ENCODE data around the gene LEO1. TPM values are rescaled to one million over a fixed set of nuclear protein-coding genes. Genes with fewer than 3 reads are reported as not detected.
A peak's percentile ranks its signal among the peaks of the same experiment; 100 is the strongest.
"Not testable (repeated sequence)": the region's sequence is repeated elsewhere in the genome, so short reads cannot be mapped to it uniquely, and the experiment has no call there.

LEO1 gene
- total RNA-seq, 1 experiment from 2014 or later, result 48.4 TPM

GRCh38 chr15:52003710-52004109 lies 32.1 kb upstream of the LEO1 start:
- DNase-seq (ENCODE audit: low spot score), result no peak

GRCh38 chr15:52003089-52003488 lies 31.5 kb upstream of the LEO1 start:
- not testable (repeated sequence) for DNase-seq (ENCODE audit: low spot score)

- DNase-seq (ENCODE audit: low spot score), result no peak
Observed at GRCh38 chr15:52002351-52002750, 30.8 kb upstream of the LEO1 start.

GRCh38 chr15:51992953-51993352 lies 21.4 kb upstream of the LEO1 start:
- DNase-seq (ENCODE audit: low spot score), result no peak

DNA sequence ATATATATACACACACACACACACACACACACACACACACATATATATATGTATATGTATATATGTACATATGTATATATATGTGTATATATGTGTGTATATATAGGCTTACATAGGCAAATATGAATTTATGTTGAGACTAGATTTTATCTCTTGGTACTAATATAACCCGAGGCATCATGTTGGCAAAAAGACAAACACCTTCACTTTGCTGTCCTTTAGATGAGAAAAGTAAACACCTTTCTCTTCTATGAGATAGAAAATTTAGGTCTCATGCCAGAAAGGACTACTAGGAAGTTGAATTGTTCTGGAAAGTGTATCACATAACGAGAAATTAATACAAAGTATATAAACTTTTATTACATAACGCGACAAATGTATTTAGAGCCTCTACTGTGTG lies 19.6 kb upstream of the LEO1 start:
- no peak for DNase-seq (ENCODE audit: low spot score)

DNA sequence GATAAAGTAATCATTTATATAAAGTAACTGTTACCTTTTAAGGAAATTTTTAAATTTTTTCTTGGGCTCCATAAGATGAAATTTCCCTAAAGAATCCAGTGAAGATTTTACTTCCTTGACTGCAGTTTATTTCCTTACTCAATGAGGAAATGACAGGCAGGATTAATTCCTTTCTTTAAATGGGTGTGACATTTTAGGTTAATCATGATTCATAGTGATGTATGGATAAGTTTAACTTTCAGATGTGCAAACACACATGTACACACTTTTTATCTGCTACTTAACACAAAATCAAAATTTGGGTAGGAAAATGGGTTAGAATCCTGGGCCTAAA lies 11.2 kb upstream of the LEO1 start:
- DNase-seq (ENCODE audit: low spot score), result no peak

- DNase-seq (ENCODE audit: low spot score), result peak; percentile 83
Observed at GRCh38 chr15:51982013-51982769, 10.6 kb upstream of the LEO1 start.

GRCh38 chr15:51973775-51974174 lies 2.2 kb upstream of the LEO1 start:
- no peak for DNase-seq (ENCODE audit: low spot score)

- DNase-seq (ENCODE audit: low spot score), result no peak
Observed at GRCh38 chr15:51973220-51973619, 1.6 kb upstream of the LEO1 start.

DNA sequence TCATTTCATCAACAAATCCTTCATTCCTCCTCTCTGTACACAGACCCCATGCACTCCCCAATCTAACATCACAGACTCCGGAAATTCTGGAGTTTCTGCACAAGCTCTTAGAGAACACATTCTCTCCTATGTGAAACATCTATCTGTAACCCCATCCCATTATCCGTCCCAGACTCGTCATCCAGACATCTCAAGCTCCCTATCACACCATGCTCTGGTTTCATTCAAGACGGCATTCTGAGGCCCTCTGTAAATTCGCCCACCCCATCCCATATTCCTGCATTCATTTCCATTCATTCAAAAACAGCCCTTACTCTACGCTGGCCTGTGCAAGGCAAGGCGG lies 575 bp downstream of the LEO1 start:
- DNase-seq (ENCODE audit: low spot score), result no peak

GRCh38 chr15:51970132-51970817 lies 1.3 kb downstream of the LEO1 start:
- DNase-seq (ENCODE audit: low spot score), result no peak

DNA sequence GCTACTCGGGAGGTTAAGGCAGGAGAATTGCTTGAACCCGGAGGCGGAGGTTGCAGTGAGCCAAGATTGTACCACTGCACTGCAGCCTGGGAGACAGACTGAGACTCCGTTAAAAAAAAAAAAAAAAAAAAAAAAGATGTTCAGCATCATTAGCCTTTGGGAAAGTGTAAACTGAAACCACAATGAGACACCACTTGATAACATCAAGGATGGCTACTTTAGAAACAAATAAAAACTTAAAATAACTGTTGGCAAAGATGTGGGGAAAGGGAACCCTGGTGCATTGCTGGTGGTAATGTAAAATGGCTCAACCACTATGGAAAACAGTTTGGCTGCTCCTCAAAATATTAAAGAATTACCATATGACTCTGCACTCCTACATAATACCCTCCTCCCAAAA lies 1.9 kb downstream of the LEO1 start:
- no peak for DNase-seq (ENCODE audit: low spot score)

DNA sequence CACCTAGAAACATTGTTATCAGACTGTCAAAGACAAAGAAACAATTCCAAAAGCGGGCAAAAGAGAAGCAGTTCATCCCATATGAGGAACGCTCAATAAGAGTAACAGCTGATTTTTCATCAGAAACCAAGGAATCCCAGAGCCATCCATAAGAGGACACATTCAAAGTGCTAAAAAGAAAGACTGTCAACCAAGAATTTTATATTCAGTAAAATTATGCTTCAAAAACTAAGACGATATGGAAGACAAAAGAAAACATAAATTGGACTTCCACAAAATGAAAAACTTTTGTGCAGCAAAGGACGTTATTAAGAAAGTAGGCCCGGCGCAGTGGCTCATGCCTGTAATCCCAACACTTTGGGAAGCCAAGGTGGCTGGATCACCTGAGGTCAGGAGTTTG lies 4.0 kb downstream of the LEO1 start:
- DNase-seq (ENCODE audit: low spot score), result no peak

DNA sequence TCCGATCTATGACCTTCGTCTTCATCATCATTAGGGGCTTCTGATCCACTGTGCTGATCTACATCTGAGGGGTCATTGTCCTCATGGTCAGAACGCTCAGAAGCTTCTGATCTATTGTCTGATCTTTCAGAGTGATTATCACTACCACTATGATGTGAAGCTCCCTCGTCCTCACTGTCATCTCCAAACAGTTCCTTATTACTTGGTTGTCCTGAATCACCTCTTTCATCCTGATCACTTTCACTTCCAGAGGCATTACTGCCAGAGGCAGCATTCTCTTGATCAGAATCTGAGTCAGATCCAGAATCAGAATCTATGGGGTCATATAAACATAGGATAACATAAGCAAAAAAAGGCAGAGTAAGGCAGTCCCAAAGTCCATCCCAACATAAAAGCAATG lies 5.4 kb downstream of the LEO1 start:
- DNase-seq (ENCODE audit: low spot score), result no peak

- DNase-seq (ENCODE audit: low spot score), result no peak
Observed at GRCh38 chr15:51965691-51966090, 5.9 kb downstream of the LEO1 start.

DNA sequence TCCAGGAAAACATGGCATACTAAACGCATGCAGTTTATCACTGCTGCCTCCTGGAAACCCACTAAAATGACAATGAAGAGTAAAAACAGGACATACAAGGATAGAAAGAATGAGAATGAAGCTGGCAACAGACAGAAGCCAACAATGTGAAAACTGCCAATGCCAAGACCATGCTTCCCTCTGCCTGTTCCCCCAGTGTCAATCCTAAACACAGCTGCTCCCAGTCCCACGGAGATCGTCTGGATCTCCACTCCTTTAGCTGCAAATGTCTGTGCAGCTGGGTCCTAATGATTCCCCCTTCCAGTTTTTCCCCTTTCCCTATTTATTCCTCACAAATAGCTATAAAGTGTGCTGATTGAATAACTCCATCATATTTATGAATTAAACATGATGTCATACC lies 16.1 kb downstream of the LEO1 start:
- DNase-seq (ENCODE audit: low spot score), result no peak

DNA sequence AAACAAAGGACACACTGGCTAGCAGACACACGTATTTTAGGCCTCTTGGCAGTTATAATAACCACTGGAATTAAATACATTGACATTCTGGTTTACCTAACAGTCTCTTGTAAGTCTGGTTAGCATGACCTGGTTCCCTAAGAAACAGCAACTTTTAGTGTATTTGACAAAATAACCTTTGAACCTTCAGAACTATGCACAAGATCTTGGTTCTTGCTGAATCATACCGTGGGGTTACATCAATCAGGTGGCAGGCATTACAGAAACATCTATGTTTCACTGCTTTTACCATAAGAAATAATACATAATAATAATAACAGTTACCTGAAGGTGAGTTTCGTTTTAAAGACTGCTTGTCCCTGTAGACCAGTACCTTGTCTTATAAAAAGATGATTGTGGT lies 18.8 kb downstream of the LEO1 start:
- no peak for DNase-seq (ENCODE audit: low spot score)

DNA sequence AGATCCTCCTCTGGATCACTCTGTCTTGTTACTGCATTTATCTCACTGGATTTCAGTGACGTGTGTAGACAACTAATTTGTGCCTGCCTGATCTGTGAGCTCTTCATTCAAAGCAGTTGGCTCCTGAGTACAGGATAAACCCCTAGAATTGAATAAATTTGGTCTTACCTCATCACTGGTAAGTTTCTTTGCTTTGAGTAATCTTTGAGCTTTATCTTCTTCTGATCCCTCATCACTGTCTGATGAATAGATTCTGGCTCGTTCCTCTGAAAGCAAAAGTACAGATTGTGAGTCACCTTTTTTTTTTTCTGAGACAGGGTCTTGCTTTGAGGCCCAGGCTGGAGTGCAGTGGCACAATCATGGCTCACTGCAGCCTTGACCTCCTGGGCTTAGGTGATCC lies 24.5 kb downstream of the LEO1 start:
- DNase-seq (ENCODE audit: low spot score), result no peak

DNA sequence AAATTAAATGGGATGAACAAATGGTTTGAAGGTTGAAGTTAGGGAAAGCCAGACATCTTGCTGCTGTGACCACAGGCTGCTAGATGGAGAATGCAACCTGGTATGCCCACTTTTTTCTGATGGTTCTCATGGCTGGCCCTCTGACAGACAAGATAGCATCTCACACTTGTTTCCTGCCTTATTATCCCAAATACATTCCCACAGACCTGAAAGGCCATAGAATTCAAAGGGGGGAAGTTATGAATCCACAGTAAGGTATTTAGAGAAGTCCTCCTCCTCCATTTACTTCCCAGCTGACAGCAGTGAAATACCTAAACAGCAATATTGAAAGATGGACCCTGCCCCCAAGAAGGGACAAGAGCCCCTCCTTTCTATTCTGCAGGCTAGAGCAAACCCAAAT lies 32.4 kb downstream of the LEO1 start:
- no peak for DNase-seq (ENCODE audit: low spot score)

DNA sequence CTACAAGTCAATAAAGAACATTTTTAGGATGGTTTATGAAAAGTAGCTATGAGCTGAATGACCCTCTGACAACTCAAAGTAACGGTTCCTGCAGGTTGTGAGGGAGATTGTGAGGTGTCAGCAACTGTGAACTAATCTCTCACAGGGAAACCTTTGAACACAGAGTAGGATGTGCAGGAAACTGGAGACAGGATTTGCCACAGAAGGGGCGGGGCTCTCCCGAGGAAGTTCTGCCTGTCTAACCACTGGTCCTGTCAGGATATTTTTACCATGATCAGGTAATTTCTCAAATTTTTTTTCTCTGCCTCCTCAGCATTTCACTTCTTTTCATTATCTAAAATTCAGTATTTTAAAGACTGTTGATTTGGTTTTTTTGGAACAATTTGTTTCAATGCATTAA lies 33.3 kb downstream of the LEO1 start:
- no peak for DNase-seq (ENCODE audit: low spot score)

- no peak for DNase-seq (ENCODE audit: low spot score)
Observed at GRCh38 chr15:51936105-51936478, 35.5 kb downstream of the LEO1 start.

GRCh38 chr15:51935466-51936104 lies 36.0 kb downstream of the LEO1 start:
- DNase-seq (ENCODE audit: low spot score), result no peak

DNA sequence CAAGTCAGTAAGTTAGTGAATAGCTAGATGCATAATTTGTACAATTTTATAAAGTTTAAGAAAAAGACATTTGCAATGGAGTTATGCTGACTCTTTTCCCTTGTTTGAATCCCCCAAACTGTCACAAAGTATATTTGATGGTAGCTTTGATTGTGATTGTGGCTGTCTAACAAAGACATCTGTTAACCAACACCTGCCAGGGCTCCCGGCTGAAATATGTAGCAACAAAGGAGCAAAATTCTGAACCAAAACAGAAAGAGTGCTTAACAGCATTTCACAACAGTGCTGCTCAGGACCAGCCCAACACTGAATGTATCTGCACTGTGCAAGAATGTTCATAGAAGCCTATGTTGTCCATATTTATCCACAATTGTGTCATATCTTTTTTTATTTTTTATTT lies 39.4 kb downstream of the LEO1 start:
- DNase-seq (ENCODE audit: low spot score), result no peak

DNA sequence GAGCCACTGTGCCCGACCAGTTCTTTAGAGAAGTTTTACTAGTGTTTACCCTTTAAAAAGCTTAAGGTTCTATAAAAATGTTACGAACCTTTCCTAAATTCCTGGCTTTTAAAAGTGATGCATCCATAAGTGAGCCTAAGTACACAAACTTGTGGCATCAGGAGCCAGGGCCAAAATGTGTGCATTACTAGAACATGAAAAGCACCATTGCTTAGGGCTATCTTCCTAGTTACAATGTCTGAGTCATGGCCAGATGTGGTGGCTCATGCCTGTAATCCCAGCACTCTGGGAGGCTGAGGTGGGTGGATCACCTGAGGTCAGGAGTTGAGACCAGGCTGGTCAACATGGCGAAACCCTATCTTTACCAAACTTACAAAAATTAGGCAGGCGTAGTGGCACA lies 39.9 kb downstream of the LEO1 start:
- no peak for DNase-seq (ENCODE audit: low spot score)
